Breast epithelium (tissue), 4 donors: ENCODE results near the gene CATSPERB. TPM values are rescaled to one million over a fixed set of nuclear protein-coding genes. Genes with fewer than 3 reads are reported as not detected.

ENCODE experiments used
- DNase-seq, 2 donors: peaks; one replicate each; pipeline ENCODE4 v3.0.0-alpha.2; 2019; ENCODE audit warnings: low spot score in 2 of 2
- H3K27ac ChIP-seq, 2 donors: fragments of 200-600 bp; sonication (generic) in 1 of 2; one replicate each; pipeline ENCODE4 v1.5.1; 2016 to 2019; ENCODE audit warnings: mild to moderate bottlenecking in 1 of 2
- H3K27me3 ChIP-seq, 2 donors: fragments of 200-600 bp; sonication (generic) in 1 of 2; one replicate each; pipeline versions ENCODE4 v1.5.1 to v1.6.0; 2017 to 2019; ENCODE audit warnings: control low read depth in 1 of 2, mild to moderate bottlenecking in 1 of 2
- H3K36me3 ChIP-seq: fragments of 200-600 bp; one replicate; pipeline ENCODE4 v1.5.1; 2019
- H3K4me1 ChIP-seq, 2 donors: fragments of 200-600 bp; sonication (generic); one replicate each; pipeline ENCODE4 v1.5.1; 2016 to 2019; ENCODE audit warnings: control low read depth in 1 of 2
- H3K4me3 ChIP-seq, 3 donors: fragments of 200-600 bp; sonication (generic); 1 replicate in 2 of 3; 2 replicates in 1 of 3; pipeline ENCODE4 v1.5.1; 2016 to 2019; ENCODE audit warnings: mild to moderate bottlenecking in 3 of 3, moderate library complexity in 2 of 3
- H3K9me3 ChIP-seq, 2 donors: fragments of 200-600 bp; sonication (generic) in 1 of 2; one replicate each; pipeline ENCODE4 v1.5.1; 2016 to 2019; ENCODE audit warnings: control low read depth in 1 of 2
- CTCF ChIP-seq, 3 donors: fragments of 450-650 bp; IDR thresholded peaks; one replicate each; pipeline ENCODE4 v1.5.1; 2016 to 2017; ENCODE audit warnings: antibody characterized with exemption in 3 of 3, mild to moderate bottlenecking in 3 of 3, moderate library complexity in 3 of 3
- POLR2A ChIP-seq: fragments of 450-650 bp; IDR thresholded peaks from one replicate; pipeline ENCODE4 v1.6.1; 2016; ENCODE audit warnings: antibody characterized with exemption, mild to moderate bottlenecking, moderate library complexity
- POLR2AphosphoS5 ChIP-seq, 3 donors: sonication (generic); formaldehyde crosslinking; IDR thresholded peaks; one replicate each; pipeline ENCODE4 v1.6.1; 2017; ENCODE audit warnings: antibody characterized with exemption in 3 of 3
- intact Hi-C: fragments of 100-400 bp; cut with DNase I; formaldehyde crosslinking; loops from one replicate; pipeline ENCODE4 v1.15.1; 2023; ENCODE audit warnings: low total_unique reads
- total RNA-seq, 3 donors: library from RNA; depleted of rRNA; stranded (reverse); fragments of >200 nt; gene quantifications; one replicate each; pipeline ENCODE4 v1.1.0, GENCODE V29; 2016

CATSPERB gene
- total RNA-seq, 3 donors from 2014 or later = 2.4 to 18.7 (median 16.1) TPM

DNA sequence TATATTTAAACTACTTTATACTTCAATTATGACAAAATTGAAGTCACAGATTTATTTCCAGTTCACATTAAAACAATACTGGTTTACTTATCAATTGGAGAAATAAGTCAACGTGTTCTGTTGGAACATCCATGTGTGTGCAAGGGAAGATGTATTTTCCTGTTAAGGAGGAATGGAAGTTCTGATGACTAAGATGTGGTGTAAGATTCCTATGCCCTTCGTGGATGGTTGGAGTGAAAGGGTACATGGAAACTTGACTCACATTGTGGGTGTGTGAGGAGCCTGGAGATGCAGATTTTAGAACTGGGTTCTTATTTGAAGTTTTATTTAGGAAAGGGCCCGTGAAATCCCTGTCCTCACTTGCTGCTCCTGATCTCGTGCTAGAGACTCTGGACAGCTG is 95.3 kb downstream of the CATSPERB start:
- intact Hi-C loops = no loop called here
- Histone ChIP-seq H3K27ac (no peak overlapping the region), H3K27me3 (no peaks in the 10 kb centered on the region), H3K9me3 (no peaks in the 10 kb centered on the region), H3K4me1 (no peaks in the 10 kb centered on the region), H3K4me3 (no peak overlapping the region), H3K36me3 (no peaks in the 10 kb centered on the region)
- DNase-seq = no peak
- TF ChIP-seq POLR2A (no peak), POLR2AphosphoS5 (IDR thresholded peaks at IDR 0.05) (no peak), CTCF (IDR thresholded peaks at IDR 0.05) (no peak)

DNA sequence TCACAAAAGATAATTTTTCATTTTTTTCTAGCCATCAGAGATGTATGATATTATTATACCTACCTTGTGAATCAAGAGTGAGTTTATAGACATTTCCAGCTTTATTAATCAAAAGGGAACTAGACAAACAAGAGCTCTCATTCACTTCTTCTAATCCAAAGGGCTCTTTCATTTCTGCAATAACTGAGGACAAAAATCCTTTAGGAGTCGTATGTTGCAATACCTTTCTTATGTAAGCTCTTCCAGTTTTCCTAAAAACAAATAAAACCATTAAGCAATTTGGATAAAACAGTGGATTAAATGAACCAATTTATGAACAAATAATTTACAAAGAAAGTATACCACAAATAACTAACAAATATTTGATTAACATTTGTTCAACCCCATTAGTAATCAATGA is 107.1 kb downstream of the CATSPERB start:
- no peak for TF ChIP-seq CTCF (IDR thresholded peaks at IDR 0.05)
- TF ChIP-seq POLR2AphosphoS5 (IDR thresholded peaks at IDR 0.05) = no peak
- no peak for TF ChIP-seq POLR2A
- H3K9me3 ChIP-seq = no peaks in the 10 kb centered on the region
- H3K4me3 ChIP-seq = no peak overlapping the region
- no peaks in the 10 kb centered on the region for H3K4me1 ChIP-seq
- no peaks in the 10 kb centered on the region for H3K27me3 ChIP-seq
- intact Hi-C loops = no loop called here
- H3K27ac ChIP-seq = no peak overlapping the region
- no peak for DNase-seq
- no peaks in the 10 kb centered on the region for H3K36me3 ChIP-seq

GRCh38 chr14:91614187-91614586 is 117.7 kb downstream of the CATSPERB start:
- no peak overlapping the region for H3K4me3 ChIP-seq
- no peak for DNase-seq
- H3K27me3 ChIP-seq = no peaks in the 10 kb centered on the region
- no peak overlapping the region for H3K27ac ChIP-seq
- no peaks in the 10 kb centered on the region for H3K36me3 ChIP-seq
- H3K9me3 ChIP-seq = no peaks in the 10 kb centered on the region
- TF ChIP-seq POLR2AphosphoS5 (IDR thresholded peaks at IDR 0.05) (no peak), POLR2A (no peak), CTCF (IDR thresholded peaks at IDR 0.05) (no peak)
- no peaks in the 10 kb centered on the region for H3K4me1 ChIP-seq
- intact Hi-C loops = no loop called here

DNA sequence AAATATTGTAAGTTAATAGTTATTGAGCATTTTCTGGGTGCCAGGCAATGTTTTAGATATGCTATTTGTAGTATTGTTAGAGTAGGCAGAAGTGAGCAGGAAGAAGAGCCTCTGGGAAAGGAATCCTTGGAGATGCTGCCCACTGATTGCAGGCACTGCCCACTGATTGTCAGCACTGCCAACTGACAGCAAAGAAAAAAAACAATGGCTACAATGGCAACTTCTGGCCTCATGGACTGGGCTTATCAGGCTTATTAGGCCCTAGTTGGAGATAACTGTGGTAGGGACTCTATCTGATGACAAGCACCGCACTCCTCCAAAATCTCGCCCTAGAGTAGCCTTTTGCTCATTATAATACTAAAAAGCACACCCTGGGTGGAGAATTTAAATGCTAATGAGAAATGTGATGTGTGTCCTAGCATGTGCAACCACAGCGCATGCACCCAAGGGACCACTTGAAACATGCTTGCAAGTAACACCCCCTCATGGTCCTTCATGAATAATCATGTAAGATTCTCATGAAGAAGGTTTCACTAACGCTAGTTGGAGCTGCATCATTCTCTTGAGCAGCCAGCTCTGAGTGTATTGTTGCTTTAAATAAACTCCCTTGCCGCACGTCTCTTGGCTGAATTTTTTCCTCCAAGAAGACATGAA is 118.3 kb downstream of the CATSPERB start:
- no peak for DNase-seq
- no peaks in the 10 kb centered on the region for H3K36me3 ChIP-seq
- no peaks in the 10 kb centered on the region for H3K9me3 ChIP-seq
- TF ChIP-seq POLR2AphosphoS5 (IDR thresholded peaks at IDR 0.05) = no peak
- no peaks in the 10 kb centered on the region for H3K4me1 ChIP-seq
- no peak overlapping the region for H3K27ac ChIP-seq
- H3K27me3 ChIP-seq = no peaks in the 10 kb centered on the region
- no peak overlapping the region for H3K4me3 ChIP-seq
- intact Hi-C loops = no loop called here

DNA sequence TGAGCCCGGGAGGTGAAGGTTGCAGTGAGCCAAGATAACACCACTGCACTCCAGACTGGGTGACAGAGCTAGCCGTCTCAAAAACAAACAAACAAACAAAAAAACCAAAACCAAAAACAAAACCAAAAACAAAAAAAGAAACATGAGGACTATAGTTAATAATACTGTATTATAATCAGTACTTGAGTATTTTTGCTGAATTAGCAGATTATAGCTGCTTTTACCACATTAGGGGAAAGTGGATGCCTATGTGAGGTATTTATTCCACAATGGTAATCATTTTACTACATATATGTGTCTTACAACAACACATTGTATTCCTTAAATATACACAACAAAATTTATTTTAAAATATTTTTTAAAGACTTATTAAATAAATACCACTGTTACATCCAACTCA is 120.4 kb downstream of the CATSPERB start:
- DNase-seq = no peak
- Histone ChIP-seq H3K27ac (no peak overlapping the region), H3K36me3 (no peaks in the 10 kb centered on the region), H3K9me3 (no peaks in the 10 kb centered on the region), H3K4me1 (no peaks in the 10 kb centered on the region), H3K27me3 (no peaks in the 10 kb centered on the region), H3K4me3 (no peak overlapping the region)
- TF ChIP-seq POLR2AphosphoS5 (IDR thresholded peaks at IDR 0.05) = no peak
- TF ChIP-seq POLR2A = no peak
- TF ChIP-seq CTCF (IDR thresholded peaks at IDR 0.05) = no peak
- intact Hi-C loops = no loop called here

DNA sequence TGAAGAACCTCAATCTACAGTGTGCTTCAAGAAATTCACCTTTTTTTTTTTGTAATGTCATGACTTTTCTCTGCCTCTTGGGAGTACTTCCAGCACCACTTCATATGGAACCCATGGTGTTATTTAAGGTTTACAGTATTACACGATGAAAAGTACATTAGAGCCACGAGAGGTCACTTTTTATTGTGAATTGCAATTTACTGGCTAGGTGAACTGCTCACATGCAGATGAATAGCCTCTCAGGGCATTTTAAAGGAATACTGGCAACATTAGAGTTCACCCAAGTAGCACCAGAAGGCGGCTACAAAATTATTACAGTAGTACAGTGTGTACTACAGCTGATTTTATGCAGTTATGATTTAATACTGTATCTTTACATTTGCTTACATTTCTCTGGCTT is 122.7 kb downstream of the CATSPERB start:
- Histone ChIP-seq H3K9me3 (no peaks in the 10 kb centered on the region), H3K4me1 (no peaks in the 10 kb centered on the region), H3K4me3 (no peak overlapping the region), H3K27ac (no peak overlapping the region), H3K36me3 (no peaks in the 10 kb centered on the region), H3K27me3 (no peaks in the 10 kb centered on the region)
- DNase-seq = no peak
- intact Hi-C loops = no loop called here
- TF ChIP-seq POLR2AphosphoS5 (IDR thresholded peaks at IDR 0.05) (no peak), CTCF (IDR thresholded peaks at IDR 0.05) (no peak), POLR2A (no peak)
